GM10266 (cell line): ENCODE measurements around the gene VAPA.

Source experiments
- DNase-seq: peaks from one replicate; pipeline ENCODE4 v3.0.0; 2012; ENCODE audit errors: extremely low spot score
- TF ChIP-seq, protein P1 (sequence below): IDR thresholded peaks from 2 replicates; pipeline ENCODE4 v1.5.1; 2012; ENCODE audit warnings: mild to moderate bottlenecking, low read depth; ENCODE audit not compliant: control insufficient read depth, insufficient read depth; ENCODE audit errors: missing control alignments

The VAPA gene

DNA sequence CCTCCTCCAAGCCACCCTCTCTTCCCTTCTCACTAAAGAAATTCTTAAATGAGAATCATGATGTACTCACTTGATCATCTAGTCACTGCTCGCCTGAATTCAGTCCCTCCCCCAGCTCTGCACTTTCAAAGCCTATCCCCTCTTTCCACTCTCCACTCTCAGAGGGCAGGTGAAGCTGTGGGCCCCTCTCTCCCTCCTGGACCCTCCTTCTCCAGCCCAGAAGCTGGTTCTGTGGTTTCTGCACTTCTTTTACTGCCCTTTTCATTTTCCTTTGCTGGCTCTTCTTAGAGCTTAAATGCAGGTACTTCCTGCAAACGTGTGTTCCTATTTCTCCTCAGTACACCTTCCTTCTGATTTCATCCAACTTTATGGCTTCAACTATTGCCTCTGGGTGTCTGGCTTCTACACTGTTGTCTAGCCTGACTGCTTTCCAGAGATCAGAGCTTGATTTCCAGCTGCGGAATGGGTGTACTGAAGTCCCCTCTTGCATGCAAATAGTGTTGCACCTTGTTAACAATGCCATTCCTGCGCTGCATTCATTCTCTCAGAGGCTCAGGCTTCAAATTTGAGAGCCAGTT, 43.3 kb upstream of the VAPA start:
- DNase-seq, result no peak
- TF ChIP-seq, protein P1, sequence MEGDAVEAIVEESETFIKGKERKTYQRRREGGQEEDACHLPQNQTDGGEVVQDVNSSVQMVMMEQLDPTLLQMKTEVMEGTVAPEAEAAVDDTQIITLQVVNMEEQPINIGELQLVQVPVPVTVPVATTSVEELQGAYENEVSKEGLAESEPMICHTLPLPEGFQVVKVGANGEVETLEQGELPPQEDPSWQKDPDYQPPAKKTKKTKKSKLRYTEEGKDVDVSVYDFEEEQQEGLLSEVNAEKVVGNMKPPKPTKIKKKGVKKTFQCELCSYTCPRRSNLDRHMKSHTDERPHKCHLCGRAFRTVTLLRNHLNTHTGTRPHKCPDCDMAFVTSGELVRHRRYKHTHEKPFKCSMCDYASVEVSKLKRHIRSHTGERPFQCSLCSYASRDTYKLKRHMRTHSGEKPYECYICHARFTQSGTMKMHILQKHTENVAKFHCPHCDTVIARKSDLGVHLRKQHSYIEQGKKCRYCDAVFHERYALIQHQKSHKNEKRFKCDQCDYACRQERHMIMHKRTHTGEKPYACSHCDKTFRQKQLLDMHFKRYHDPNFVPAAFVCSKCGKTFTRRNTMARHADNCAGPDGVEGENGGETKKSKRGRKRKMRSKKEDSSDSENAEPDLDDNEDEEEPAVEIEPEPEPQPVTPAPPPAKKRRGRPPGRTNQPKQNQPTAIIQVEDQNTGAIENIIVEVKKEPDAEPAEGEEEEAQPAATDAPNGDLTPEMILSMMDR, result no peak

DNA sequence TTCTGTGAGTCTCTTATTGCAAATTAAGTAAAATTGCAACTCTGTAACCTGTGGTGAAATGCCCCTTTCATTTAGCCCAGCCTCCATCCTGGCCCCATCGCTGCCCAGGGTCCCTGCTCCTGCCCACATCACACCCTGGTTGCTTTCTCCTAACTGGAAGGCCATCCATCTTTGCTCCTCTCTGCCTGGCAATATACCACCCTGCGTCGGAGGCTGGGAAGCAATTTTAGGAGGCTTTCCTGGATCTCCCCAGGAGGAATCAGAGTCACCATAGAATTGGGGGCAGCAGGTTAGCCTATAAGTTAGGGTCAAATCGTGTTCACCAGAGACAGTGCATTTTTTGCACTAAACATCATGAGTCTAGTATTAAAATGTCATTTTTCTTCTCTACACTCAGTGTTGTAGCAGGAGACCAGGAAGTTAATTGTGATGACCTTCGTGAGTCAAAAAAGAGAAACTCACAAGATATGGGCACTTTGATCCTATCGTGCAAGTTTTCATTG, 42.5 kb upstream of the VAPA start:
- TF ChIP-seq, protein P1, result no peak
- DNase-seq, result no peak

DNA sequence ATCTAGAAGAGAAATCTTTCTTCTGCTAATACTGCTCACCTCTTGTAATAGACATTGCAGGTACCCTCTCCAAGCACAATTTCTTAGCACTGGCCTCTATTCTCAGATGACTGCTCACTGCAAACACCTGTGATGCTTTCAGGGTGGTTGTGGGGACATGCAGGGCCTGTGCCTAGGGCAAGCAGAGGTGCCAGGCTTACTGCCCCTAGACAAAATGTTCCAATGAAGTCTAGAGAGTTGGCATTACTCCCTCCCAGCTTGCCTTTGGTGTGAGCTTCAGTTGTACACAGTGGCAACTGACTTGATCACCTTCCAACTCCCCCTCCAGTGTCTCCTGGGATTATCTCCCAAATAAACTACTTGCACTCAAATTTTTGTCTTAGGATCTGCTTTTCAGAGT, 41.0 kb upstream of the VAPA start:
- no peak for DNase-seq
- TF ChIP-seq, protein P1, result no peak

DNA sequence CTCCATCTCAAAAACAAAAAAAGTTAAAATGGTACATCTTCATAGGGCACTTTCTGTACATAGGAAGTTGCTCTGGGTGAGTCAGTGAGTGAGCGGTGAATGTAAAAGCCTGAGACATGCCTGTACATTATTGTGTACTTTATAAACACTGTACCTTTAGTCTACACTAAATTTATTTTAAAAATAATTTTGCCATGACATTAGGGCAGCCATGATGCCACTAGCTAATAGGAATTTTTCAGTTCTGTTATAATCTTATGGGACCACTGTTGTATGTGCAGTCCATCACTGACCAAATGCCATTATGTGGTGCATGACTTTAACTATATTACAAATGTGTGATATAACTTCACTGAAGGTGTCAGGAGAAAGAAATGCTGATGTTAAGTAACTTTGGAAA, 39.1 kb upstream of the VAPA start:
- no peak for DNase-seq
- TF ChIP-seq, protein P1, result no peak

DNA sequence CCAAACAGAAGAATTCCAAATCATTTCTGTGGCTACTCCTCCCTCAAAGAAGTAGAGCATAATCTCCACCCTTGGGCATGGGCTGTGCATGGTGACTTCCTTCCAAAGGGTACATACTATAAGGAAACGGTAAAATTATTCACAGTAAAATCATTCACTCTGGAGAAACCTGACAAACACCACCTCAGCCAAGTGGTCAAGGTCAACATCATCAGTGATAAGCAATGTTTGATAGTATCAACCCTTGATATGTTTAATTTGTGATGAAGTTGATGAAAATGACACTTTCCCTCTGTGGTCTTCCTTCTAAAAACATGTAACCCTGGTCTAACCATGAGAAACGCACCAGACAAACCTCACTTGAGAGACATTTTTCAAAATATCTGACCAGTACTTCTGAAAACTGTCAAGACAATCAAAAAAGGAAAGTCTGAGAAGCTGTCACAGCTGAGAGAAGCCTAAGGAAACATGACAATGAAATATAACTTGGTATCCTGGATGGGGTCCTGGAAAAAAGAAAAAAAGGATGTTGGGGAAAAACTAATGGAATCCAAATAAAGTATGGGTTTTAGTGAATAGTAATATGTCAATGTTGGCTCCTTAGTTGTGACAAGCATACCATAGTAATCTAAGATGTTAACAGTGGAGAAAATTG, 37.5 kb upstream of the VAPA start:
- TF ChIP-seq, protein P1, result no peak
- no peak for DNase-seq

DNA sequence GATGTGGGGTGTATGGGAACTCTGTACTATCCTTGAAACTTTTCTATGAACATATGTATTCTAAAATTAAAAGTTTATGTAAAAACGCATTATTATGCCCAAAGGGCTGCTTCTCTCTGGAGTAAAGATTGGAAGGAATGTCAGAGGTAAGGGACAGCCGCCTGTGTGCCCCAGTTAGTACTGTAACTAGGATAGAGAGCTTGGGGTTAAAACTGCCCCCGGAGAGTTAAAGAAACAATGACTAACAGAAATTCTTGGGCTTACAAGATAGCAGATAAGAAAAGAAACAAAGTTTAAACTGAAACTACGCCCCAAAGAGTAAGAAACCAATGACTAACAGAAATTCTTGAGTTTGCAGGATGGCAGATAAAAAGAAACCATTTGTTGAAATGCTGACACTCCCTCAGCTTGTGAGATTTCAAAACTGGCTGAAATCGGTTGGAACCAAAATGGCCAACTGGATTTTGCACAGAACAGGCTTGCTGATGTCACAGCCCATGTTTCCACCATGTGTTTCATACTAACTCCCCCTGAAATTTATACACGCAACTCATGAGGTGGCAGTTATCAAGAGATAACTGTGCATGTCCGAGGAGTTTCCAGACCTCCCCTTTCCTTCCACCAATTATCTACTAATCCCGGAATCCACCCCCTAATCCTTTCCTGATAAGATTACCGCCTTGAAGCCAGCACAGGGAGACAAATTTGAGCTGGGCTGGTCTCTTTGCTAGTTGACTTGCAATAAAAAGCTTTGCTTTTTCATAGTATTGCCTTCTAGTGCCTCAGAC, 36.8 kb upstream of the VAPA start:
- no peak for DNase-seq
- TF ChIP-seq, protein P1, result no peak

DNA sequence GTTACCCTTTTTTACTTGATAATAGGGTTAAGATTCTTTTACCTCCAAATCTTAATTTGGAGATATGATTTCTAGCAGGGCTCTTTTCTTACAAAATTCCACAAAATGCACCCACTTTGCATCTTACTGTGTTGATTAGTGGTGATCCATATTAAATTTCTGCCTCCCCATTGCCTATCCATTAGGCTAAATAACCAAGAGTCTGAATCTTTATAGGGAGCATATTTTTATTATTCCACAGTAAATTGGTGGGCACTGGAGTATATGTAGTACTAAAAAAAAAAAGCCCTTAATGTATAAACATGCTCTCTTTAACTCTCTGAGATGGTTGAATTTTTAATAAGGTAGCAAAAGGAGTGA, 36.2 kb upstream of the VAPA start:
- no peak for DNase-seq
- TF ChIP-seq, protein P1, result no peak
